BE2C (cell line): ENCODE data around the gene PPP4R1.

ENCODE experiments used
- DNase-seq: peaks from one replicate; pipeline ENCODE4 v3.0.0-alpha.2; 2020
- H3K27me3 ChIP-seq: fragments of 250-450 bp; sonication (Bioruptor Pico); 2 replicates; pipeline ENCODE4 v1.5.1; 2020; ENCODE audit warnings: mild to moderate bottlenecking
- H3K36me3 ChIP-seq: fragments of 250-450 bp; sonication (Bioruptor Pico); 2 replicates; pipeline ENCODE4 v1.5.1; 2020; ENCODE audit warnings: mild to moderate bottlenecking
- H3K4me1 ChIP-seq: fragments of 250-450 bp; sonication (Bioruptor Pico); 2 replicates; pipeline ENCODE4 v1.5.1; 2020
- H3K4me3 ChIP-seq: 2 replicates; pipeline ENCODE4 v1.5.1; 2011; ENCODE audit warnings: low read depth, low read length
- H3K9me3 ChIP-seq: fragments of 250-450 bp; sonication (Bioruptor Pico); 2 replicates; pipeline ENCODE4 v1.5.1; 2020
- CTCF ChIP-seq: IDR thresholded peaks from 2 replicates; pipeline ENCODE4 v1.5.1; 2012; ENCODE audit warnings: mild to moderate bottlenecking, low read depth, low read length

The PPP4R1 gene

GRCh38 chr18:9508446-9509025 lies 105.8 kb downstream of the PPP4R1 start:
- no peak overlapping the region for H3K4me3 ChIP-seq
- H3K9me3 ChIP-seq = no peaks in the 10 kb centered on the region
- no peak for DNase-seq
- no peaks in the 10 kb centered on the region for H3K36me3 ChIP-seq
- no peak for TF ChIP-seq CTCF
- no peaks in the 10 kb centered on the region for H3K4me1 ChIP-seq
- no peaks in the 10 kb centered on the region for H3K27me3 ChIP-seq

- Histone ChIP-seq H3K4me1 (no peaks in the 10 kb centered on the region), H3K9me3 (no peaks in the 10 kb centered on the region), H3K4me3 (no peak overlapping the region), H3K36me3 (no peaks in the 10 kb centered on the region), H3K27me3 (no peaks in the 10 kb centered on the region)
- DNase-seq = no peak
- no peak for TF ChIP-seq CTCF
These were observed 106.7 kb downstream of the PPP4R1 start for GRCh38 chr18:9507565-9508088.

GRCh38 chr18:9506046-9506792 lies 108.1 kb downstream of the PPP4R1 start:
- no peak overlapping the region for H3K4me3 ChIP-seq
- DNase-seq = no peak
- TF ChIP-seq CTCF = no peak
- H3K27me3 ChIP-seq = no peaks in the 10 kb centered on the region
- no peaks in the 10 kb centered on the region for H3K36me3 ChIP-seq
- no peaks in the 10 kb centered on the region for H3K4me1 ChIP-seq
- H3K9me3 ChIP-seq = no peaks in the 10 kb centered on the region
